Measurements from ENCODE around the gene SRPX.

SRPX gene

DNA sequence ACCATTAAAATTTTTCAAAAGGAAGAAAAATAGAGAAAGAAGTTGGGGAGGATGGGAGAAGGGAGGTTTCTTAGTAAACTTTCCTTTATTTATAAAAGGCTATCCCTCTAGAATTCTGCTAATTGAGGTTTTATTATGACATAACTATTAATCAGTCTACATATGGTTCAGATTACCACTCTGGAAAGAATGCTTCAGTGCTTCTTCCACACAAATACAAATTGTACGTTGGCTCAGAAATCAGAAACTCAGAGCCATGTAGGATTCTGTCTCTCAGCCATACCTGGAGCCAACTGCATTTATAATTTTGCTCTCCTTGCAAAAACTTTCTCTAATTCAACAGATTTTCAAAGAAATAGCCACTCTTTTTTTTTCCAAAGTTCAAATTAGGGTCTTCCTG, 37.1 kb downstream of the SRPX start:
- no peaks in the 10 kb centered on the region for H3K4me1 ChIP-seq (ENCODE audit: insufficient read depth, low read length, severe bottlenecking)
- H3K27ac ChIP-seq (ENCODE audit: low read depth, low read length, poor library complexity, severe bottlenecking): no peak overlapping the region
- H3K9me2 ChIP-seq (ENCODE audit: low read depth, low read length): no peaks in the 10 kb centered on the region
- H3K4me3 ChIP-seq (ENCODE audit: low read depth, low read length, poor library complexity, severe bottlenecking): no peak overlapping the region
- no peak overlapping the region for H3K9ac ChIP-seq (ENCODE audit: low read length)
- TF ChIP-seq EZH2 (IDR thresholded peaks at IDR 0.05; ENCODE audit: borderline replicate concordance, low read length): no peak
- TF ChIP-seq CTCF (IDR thresholded peaks at IDR 0.05; ENCODE audit: low read length): no peak
- H3K9me3 ChIP-seq (ENCODE audit: low read length): no peaks in the 10 kb centered on the region
- H3K79me2 ChIP-seq (ENCODE audit: insufficient read depth, low read length): no peaks in the 10 kb centered on the region
- H2AFZ ChIP-seq (ENCODE audit: low read length): no peak overlapping the region
- no peaks in the 10 kb centered on the region for H4K20me1 ChIP-seq (ENCODE audit: insufficient read depth, low read length)
- no peaks in the 10 kb centered on the region for H3K27me3 ChIP-seq (ENCODE audit: insufficient read depth, low read length)
- no peak overlapping the region for H3K4me2 ChIP-seq (ENCODE audit: low read length)
- H3F3A ChIP-seq (ENCODE audit: insufficient read depth, low read length): no peaks in the 10 kb centered on the region
- H3K36me3 ChIP-seq (ENCODE audit: insufficient read depth, low read length): no peaks in the 10 kb centered on the region

DNA sequence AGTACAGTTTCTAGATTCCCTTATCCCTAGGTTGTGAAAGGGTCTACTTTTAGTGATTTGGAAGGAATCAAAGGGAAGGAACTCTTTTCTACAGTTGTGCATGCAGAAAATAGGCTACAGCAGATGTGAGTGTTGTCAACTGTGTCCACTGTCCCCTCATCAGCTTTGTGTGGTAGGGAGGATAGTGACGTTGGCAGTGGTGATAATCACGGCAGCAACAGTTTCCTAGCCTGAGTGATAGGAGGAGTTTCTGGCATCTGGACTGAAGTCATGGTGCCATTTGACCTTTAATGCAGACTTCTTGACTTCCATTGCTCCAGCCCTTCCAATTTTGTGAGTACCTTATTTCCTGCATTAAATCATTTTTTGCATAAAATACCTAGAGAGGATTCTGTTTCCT, 39.3 kb downstream of the SRPX start:
- H3K36me3 ChIP-seq (ENCODE audit: insufficient read depth, low read length): no peaks in the 10 kb centered on the region
- TF ChIP-seq CTCF (IDR thresholded peaks at IDR 0.05; ENCODE audit: low read length) (no peak), EZH2 (IDR thresholded peaks at IDR 0.05; ENCODE audit: borderline replicate concordance, low read length) (no peak)
- no peak overlapping the region for H2AFZ ChIP-seq (ENCODE audit: low read length)
- no peak overlapping the region for H3K4me3 ChIP-seq (ENCODE audit: low read depth, low read length, poor library complexity, severe bottlenecking)
- no peaks in the 10 kb centered on the region for H3K79me2 ChIP-seq (ENCODE audit: insufficient read depth, low read length)
- no peaks in the 10 kb centered on the region for H3K9me3 ChIP-seq (ENCODE audit: low read length)
- H4K20me1 ChIP-seq (ENCODE audit: insufficient read depth, low read length): no peaks in the 10 kb centered on the region
- H3K4me2 ChIP-seq (ENCODE audit: low read length): no peak overlapping the region
- no peak overlapping the region for H3K9ac ChIP-seq (ENCODE audit: low read length)
- H3K27me3 ChIP-seq (ENCODE audit: insufficient read depth, low read length): no peaks in the 10 kb centered on the region
- H3K4me1 ChIP-seq (ENCODE audit: insufficient read depth, low read length, severe bottlenecking): no peaks in the 10 kb centered on the region
- no peaks in the 10 kb centered on the region for H3K9me2 ChIP-seq (ENCODE audit: low read depth, low read length)
- no peak overlapping the region for H3K27ac ChIP-seq (ENCODE audit: low read depth, low read length, poor library complexity, severe bottlenecking)
- H3F3A ChIP-seq (ENCODE audit: insufficient read depth, low read length): no peaks in the 10 kb centered on the region

- Histone ChIP-seq H3K79me2 (ENCODE audit: insufficient read depth, low read length) (no peaks in the 10 kb centered on the region), H4K20me1 (ENCODE audit: insufficient read depth, low read length) (no peaks in the 10 kb centered on the region), H3F3A (ENCODE audit: insufficient read depth, low read length) (no peaks in the 10 kb centered on the region), H2AFZ (ENCODE audit: low read length) (no peak overlapping the region), H3K4me2 (ENCODE audit: low read length) (no peak overlapping the region), H3K9me2 (ENCODE audit: low read depth, low read length) (no peaks in the 10 kb centered on the region), H3K27me3 (ENCODE audit: insufficient read depth, low read length) (no peaks in the 10 kb centered on the region), H3K4me3 (ENCODE audit: low read depth, low read length, poor library complexity, severe bottlenecking) (no peak overlapping the region), H3K9ac (ENCODE audit: low read length) (no peak overlapping the region), H3K36me3 (ENCODE audit: insufficient read depth, low read length) (no peaks in the 10 kb centered on the region), H3K9me3 (ENCODE audit: low read length) (no peaks in the 10 kb centered on the region), H3K4me1 (ENCODE audit: insufficient read depth, low read length, severe bottlenecking) (no peaks in the 10 kb centered on the region), H3K27ac (ENCODE audit: low read depth, low read length, poor library complexity, severe bottlenecking) (no peak overlapping the region)
- TF ChIP-seq EZH2 (IDR thresholded peaks at IDR 0.05; ENCODE audit: borderline replicate concordance, low read length): no peak
- no peak for TF ChIP-seq CTCF (IDR thresholded peaks at IDR 0.05; ENCODE audit: low read length)
Measured at GRCh38 chrX:38178396-38178795, 42.3 kb downstream of the SRPX start.

Data from OCI-LY1 (cell line).